T-helper 9 cell (primary cell): ENCODE data around the gene ZNRD2.
"Not testable (repeated sequence)": the region's sequence is repeated elsewhere in the genome, so short reads cannot be mapped to it uniquely, and the experiment has no call there.

Experiments used
- DNase-seq: peaks from one replicate; pipeline ENCODE4 v3.0.0-alpha.2; 2020
- total RNA-seq, 2 donors: gene quantifications; one replicate each; lab custom pipeline; 2026; lab: John Stamatoyannopoulos, UW

The ZNRD2 gene, protein sequence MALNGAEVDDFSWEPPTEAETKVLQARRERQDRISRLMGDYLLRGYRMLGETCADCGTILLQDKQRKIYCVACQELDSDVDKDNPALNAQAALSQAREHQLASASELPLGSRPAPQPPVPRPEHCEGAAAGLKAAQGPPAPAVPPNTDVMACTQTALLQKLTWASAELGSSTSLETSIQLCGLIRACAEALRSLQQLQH
- total RNA-seq = 17.8 to 33.8 reads per million in 2 donors

DNA sequence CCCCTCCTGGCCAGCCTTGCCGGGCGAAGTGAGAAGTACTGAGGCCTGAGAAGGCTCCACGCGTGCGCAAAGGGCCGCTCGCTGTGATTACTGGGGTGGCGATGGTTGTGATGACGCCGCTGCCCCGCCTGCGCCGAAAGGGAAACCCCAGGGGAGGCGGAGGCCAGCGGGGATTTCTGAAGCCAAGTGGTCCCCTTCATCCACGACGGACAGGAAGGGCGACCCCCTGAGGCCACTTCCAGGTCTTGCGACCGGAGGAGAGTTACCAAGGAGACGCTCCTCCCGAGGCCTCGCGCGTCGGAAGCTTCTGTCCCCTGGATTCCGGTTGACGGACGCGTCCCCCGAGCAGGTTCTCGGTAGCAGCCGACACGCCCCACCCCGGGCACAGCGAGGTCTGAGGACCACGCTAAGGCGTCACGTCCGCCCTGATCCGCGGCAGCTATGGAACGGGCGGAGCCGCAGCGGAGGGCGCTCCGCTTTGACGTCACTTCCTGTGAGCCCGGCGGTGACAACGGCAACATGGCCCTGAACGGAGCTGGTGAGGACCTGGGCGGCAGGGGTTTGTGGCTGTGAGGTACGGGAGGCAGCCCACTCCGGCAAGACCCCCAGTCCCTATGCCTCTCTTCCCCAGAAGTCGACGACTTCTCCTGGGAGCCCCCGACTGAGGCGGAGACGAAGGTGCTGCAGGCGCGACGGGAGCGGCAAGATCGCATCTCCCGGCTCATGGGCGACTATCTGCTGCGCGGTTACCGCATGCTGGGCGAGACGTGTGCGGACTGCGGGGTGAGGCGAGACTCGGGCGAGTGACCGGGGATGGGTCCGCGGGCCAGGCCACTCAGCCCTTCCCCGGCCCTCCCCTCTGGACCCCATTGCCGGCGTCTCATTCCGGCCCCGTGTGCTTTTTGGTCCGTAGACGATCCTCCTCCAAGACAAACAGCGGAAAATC, at the start of gene ZNRD2:
Gene ZNRD2, plus strand, starts transcription at position 505 of the 946 bp plus-strand sequence. Its CDS starts 15 bp downstream, at position 520.
- DNase-seq = peak; percentile 94

DNA sequence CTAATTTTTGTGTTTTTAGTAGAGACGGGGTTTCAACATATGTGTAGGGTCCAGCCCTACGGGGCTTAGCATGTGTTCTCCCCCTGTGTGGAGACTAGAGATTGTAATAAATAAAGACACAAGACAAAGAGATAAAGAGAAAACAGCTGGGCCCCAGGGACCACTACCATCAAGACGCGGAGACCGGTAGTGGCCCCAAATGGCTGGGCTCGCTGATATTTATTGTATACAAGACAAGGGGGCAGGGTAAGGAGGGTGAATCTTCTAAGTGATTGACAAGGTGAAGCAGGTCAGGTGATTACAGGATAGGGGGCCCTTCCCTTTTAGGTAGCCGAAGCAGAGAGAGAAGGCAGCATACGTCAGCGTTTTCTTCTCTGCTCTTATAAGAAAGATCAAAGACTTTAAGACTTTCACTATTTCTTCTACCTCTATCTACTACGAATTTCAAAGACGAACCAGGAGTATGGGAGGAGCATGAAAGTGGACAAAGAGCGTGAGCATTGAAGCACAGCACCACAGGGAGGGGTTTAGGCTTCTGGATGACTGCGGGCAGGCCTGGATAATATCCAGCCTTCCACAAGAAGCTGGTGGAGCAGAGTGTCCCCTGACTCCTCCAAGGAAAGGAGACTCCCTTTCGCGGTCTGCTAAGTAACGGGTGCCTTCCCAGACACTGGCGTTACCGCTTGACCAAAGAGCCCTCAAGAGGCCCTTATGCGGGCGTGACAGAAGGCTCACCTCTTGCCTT, 48.3 kb upstream of the ZNRD2 start:
- DNase-seq = not testable (repeated sequence)

DNA sequence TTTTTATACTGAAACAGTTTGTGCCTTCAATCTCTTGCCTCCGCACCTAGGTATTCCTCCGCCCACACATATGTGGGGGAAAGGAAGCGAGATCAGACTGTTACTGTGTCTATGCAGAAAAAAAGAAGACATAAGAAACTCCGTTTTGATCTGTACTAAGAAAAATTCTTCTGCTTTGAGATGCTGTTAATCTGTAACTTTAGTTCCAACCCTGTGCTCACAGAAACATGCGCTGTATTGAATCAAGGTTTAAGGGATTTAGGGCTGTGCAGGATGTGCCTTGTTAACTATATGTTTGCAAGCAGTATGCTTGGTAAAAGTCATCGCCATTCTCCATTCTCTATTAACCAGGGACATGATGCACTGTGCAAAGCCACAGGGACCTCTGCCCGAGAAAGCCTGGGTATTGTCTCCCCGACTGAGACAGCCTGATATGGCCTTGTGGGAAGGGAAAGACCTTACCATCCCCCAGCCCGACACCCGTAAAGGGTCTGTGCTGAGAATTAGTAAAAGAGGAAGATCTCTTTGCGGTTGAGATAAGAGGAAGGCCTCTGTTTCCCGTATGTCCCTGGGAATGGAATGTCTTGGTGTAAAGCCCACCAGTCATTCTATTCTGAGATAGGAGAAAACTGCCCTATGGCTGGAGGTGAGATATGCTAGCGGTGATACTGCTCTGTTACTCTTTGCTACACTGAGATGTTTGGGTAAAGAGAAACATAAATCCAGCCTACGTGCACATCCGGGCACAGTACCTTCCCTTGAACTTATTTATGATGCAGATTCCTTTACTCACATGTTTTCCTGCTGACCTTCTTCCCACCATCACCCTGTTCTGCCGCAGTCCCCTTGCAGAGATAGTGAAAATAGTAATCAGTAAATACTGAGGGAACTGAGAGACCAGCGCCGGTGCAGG, 47.3 kb upstream of the ZNRD2 start:
- not testable (repeated sequence) for DNase-seq

DNA sequence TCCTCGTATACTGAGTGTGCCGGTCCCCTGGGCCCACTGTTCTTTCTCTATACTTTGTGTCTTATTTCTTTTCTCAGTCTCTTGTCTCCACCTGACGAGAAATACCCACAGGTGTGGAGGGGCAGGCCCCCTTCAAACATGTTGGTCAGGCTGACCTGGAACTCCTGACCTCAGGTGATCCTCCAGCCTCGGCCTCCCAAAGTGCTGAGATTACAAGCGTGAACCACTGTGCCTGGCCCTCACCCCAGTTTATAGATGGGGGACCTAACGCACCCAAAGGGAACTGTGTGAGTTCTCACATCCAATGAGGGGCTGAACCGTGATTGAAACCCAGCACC, 46.7 kb upstream of the ZNRD2 start:
- not testable (repeated sequence) for DNase-seq

DNA sequence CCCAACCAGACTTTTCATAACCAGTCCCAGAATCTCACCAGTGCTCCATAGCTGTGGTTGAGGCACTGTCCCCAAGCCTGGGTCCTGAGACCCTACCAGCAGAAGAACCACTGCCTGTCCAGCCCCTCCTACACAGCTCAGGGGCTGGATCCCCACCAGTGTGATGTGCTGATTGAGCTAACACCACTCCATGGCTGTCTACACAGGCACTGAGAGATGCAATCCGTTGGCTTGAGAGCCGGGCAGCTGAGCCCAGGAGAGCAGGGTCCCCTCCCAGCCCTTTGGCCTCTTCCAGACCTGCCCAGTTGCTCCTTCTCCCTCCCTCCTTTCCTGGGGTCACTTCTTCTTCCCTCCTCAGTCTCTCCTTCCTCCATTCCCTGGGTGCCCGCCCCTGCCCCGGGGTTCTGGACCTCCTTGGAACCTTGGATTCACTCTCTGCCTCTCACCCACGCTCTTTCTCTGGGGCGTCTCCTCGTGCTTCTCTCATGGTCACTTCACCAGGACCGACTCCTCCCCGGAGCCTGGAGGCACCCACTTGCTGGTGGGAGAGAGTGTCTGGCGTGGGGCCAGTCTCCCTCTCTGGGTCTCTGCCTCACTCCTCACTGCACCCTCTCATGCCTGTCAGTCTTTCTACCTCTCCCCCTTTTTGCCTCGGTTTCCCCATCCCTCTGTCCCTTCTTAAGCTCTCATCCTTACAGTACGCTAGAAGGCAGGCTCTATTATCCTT, 46.1 kb upstream of the ZNRD2 start:
- no peak for DNase-seq

DNA sequence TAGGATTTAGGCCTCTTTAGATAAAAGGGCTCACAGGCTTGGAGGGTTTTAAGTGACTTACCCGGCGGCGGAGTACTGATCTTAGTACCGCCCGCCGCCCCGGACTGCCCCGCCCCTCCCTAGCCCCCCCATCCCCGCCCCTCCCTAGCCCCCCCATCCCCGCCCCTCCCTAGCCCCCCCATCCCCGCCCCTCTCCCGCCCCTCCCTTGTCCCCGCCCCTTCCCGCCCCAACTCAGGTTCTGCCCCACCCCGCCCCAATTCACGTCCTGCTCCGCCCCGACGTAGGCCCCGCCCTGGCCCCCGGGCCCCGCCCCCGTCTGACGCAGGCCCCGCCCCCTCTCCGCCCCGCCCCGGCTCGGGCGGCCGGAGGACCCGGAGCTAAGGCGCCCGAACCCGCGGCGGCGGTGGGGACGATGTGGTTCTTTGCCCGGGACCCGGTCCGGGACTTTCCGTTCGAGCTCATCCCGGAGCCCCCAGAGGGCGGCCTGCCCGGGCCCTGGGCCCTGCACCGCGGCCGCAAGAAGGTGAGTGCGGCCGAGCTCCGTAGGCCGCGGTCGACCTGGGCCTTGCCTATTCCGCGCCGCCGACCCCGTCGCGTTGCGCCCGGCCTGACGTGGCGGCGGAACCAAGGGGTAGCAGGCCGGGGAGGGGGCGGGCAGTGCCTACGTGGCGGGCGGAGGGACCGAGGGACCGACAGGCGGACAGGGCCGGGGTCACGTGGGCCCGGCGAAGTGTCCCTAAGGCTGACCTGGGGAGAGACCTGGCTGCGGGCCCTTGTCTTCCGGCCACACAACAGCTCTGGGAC, 45.3 kb upstream of the ZNRD2 start, which contains the start of gene SCYL1:
Gene SCYL1, plus strand, starts transcription at position 343 of the 805 bp plus-strand sequence. Its CDS starts 71 bp downstream, at position 414.
- peak; percentile 85 for DNase-seq

DNA sequence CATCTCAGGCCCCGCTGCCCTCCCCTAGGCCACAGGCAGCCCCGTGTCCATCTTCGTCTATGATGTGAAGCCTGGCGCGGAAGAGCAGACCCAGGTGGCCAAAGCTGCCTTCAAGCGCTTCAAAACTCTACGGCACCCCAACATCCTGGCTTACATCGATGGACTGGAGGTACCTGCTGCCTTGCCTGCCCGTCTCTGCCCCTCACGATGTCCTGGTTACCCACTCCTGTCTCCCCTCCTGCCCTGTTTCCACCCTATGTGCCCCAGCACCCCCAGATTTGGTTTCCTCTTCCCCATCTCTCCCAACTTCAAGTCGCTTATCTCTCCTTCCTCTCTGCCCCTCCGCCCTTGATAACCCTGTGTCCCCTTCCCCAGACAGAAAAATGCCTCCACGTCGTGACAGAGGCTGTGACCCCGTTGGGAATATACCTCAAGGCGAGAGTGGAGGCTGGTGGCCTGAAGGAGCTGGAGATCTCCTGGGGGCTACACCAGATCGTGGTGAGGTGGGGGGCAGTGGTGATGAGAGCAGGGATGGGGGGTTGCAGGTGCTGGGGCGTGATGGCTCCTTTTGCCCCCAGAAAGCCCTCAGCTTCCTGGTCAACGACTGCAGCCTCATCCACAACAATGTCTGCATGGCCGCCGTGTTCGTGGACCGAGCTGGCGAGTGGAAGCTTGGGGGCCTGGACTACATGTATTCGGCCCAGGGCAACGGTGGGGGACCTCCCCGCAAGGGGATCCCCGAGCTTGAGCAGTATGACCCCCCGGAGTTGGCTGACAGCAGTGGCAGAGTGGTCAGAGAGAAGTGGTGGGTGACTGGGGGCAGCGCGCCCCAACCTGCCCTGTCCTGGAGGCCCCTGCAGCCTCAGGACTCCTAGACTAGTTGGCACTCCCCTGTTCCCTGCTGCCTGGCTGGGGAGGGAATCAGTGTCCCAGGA, 44.5 kb upstream of the ZNRD2 start:
- no peak for DNase-seq

DNA sequence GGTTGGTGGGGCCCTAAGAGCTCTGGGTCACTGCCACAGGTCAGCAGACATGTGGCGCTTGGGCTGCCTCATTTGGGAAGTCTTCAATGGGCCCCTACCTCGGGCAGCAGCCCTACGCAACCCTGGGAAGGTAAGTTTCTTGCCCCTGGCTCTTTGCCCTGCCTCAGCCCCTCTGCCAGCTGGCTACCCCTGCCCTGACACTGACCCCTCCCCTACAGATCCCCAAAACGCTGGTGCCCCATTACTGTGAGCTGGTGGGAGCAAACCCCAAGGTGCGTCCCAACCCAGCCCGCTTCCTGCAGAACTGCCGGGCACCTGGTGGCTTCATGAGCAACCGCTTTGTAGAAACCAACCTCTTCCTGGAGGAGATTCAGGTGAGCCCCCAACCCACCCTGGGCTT, 43.5 kb upstream of the ZNRD2 start:
- no peak for DNase-seq

GRCh38 chr11:65528819-65529350, 41.4 kb upstream of the ZNRD2 start:
- DNase-seq = no peak

GRCh38 chr11:65529475-65530156, 40.7 kb upstream of the ZNRD2 start:
- no peak for DNase-seq

- no peak for DNase-seq
These were observed 40.1 kb upstream of the ZNRD2 start for GRCh38 chr11:65530157-65530496.

GRCh38 chr11:65532388-65533064, 37.8 kb upstream of the ZNRD2 start:
- no peak for DNase-seq

- DNase-seq = no peak
These were observed 35.2 kb upstream of the ZNRD2 start for GRCh38 chr11:65535102-65535501.

GRCh38 chr11:65536412-65537295, 33.6 kb upstream of the ZNRD2 start:
- no peak for DNase-seq

DNA sequence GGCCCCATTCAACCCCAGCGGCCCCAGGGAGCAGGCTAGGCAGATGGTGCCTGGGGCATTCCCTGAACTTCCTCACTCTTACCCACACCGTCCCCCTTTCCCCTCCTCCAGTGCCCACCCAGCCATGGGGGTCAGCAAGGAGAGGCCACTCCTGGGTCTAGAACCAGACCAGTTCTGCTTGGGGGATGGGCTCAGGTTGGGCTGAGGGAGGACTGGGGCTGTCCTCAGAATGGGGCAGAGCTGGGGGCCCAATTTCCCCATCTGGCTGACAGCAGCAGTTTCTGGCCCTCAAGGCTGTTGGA, 33.0 kb upstream of the ZNRD2 start:
- DNase-seq = no peak

DNA sequence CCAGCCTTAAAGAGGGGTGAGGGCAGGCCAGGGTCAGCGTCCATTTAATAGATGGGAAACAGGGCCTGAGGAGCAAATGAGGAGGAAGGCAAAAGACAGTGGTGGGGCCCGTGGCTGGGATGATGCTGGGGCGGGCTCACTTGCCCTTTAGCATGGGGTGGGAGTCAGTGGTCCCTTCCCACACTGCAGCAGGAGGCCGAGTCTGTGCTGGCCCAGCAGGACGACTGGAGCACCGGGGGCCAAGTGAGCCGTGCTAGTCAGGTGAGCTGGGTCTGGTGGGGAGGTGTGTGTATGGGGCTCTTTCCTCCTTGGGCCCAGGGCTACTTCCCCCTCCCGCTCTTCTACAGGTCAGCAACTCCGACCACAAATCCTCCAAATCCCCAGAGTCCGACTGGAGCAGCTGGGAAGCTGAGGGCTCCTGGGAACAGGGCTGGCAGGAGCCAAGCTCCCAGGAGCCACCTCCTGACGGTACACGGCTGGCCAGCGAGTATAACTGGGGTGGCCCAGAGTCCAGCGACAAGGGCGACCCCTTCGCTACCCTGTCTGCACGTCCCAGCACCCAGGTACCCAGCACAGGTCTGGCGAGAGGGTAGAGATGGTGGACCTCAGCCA, 32.6 kb upstream of the ZNRD2 start:
- DNase-seq = no peak
